Measurements from ENCODE around the gene POLR2E. TPM values are rescaled to one million over a fixed set of nuclear protein-coding genes. Genes with fewer than 3 reads are reported as not detected.

POLR2E gene
- total RNA-seq, 4 donors from 2014 or later, result 84.1 to 142 (median 111) TPM

DNA sequence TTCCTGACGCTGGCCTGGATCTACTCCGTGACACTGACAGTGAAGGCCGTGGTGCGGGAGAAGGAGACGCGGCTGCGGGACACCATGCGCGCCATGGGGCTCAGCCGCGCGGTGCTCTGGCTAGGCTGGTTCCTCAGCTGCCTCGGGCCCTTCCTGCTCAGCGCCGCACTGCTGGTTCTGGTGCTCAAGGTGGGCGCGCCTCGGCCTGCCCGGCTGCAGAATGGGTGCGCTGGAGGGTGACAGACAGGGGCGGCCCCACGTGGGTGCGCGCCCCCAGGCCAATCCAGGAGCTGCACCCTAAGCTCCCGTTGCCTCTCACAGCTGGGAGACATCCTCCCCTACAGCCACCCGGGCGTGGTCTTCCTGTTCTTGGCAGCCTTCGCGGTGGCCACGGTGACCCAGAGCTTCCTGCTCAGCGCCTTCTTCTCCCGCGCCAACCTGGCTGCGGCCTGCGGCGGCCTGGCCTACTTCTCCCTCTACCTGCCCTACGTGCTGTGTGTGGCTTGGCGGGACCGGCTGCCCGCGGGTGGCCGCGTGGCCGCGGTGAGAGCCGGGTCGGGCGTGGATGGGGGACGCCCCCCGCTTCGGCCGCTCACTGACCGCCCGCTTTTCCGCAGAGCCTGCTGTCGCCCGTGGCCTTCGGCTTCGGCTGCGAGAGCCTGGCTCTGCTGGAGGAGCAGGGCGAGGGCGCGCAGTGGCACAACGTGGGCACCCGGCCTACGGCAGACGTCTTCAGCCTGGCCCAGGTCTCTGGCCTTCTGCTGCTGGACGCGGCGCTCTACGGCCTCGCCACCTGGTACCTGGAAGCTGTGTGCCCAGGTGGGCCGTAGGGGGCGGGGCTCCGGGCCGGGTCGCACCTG is 48.1 kb downstream of the POLR2E start:
- no peak for TF ChIP-seq POLR2A (IDR thresholded peaks at IDR 0.05)
- no peak for TF ChIP-seq POLR2AphosphoS5 (IDR thresholded peaks at IDR 0.05)
- TF ChIP-seq, protein P1, sequence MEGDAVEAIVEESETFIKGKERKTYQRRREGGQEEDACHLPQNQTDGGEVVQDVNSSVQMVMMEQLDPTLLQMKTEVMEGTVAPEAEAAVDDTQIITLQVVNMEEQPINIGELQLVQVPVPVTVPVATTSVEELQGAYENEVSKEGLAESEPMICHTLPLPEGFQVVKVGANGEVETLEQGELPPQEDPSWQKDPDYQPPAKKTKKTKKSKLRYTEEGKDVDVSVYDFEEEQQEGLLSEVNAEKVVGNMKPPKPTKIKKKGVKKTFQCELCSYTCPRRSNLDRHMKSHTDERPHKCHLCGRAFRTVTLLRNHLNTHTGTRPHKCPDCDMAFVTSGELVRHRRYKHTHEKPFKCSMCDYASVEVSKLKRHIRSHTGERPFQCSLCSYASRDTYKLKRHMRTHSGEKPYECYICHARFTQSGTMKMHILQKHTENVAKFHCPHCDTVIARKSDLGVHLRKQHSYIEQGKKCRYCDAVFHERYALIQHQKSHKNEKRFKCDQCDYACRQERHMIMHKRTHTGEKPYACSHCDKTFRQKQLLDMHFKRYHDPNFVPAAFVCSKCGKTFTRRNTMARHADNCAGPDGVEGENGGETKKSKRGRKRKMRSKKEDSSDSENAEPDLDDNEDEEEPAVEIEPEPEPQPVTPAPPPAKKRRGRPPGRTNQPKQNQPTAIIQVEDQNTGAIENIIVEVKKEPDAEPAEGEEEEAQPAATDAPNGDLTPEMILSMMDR (IDR thresholded peaks at IDR 0.05), result no peak
- no peak for TF ChIP-seq EP300 (IDR thresholded peaks at IDR 0.05)
- Histone ChIP-seq H3K9me3 (no peaks in the 10 kb centered on the region), H3K4me1 (peaks cover 14% of the 10 kb centered on the region)

DNA sequence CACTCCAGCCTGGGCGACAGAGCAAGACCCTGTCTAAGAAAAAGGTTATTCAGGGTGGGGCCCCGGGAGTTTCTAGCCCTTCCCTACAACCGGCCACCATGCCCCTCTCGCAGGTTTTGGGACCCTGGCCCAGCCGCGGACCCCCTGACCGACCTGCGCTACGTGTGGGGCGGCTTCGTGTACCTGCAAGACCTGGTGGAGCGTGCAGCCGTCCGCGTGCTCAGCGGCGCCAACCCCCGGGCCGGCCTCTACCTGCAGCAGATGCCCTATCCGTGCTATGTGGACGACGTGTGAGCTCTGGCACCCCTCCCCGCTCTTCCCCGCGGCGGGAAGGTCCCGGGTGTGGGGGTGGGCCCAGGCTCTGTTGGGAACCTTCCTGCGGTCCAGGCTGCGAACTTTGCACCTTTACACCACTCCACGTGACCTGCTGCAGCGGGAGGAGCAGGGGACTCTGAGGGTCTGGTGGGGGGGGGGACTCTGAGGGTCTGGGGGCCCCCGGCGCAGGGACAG is 49.0 kb downstream of the POLR2E start:
- peaks cover 10% of the 10 kb centered on the region for H3K36me3 ChIP-seq
- H3K4me3 ChIP-seq, result no peak overlapping the region
- no peak for DNase-seq (ENCODE audit: low spot score in 2 of 2)
- no peaks in the 10 kb centered on the region for H3K9me3 ChIP-seq
- 98% methylated on average over 7 of the region's 33 CpGs for WGBS
- TF ChIP-seq EP300 (IDR thresholded peaks at IDR 0.05) (no peak), POLR2AphosphoS5 (IDR thresholded peaks at IDR 0.05) (no peak), POLR2A (IDR thresholded peaks at IDR 0.05) (no peak)
- TF ChIP-seq, protein P1 (IDR thresholded peaks at IDR 0.05), result no peak
- no peak overlapping the region for H3K27ac ChIP-seq
- no peaks in the 10 kb centered on the region for H3K27me3 ChIP-seq
- H3K4me1 ChIP-seq, result peaks cover 23% of the 10 kb centered on the region

More for the DNA sequence above, 48.1 kb downstream of the POLR2E start:
- DNase-seq (ENCODE audit: low spot score in 2 of 2), result no peak
- H3K27me3 ChIP-seq, result no peaks in the 10 kb centered on the region
- no peak overlapping the region for H3K4me3 ChIP-seq
- peaks cover 10% of the 10 kb centered on the region for H3K36me3 ChIP-seq
- no peak overlapping the region for H3K27ac ChIP-seq
- WGBS, result 88% methylated on average over 50 of the region's 77 CpGs

DNA sequence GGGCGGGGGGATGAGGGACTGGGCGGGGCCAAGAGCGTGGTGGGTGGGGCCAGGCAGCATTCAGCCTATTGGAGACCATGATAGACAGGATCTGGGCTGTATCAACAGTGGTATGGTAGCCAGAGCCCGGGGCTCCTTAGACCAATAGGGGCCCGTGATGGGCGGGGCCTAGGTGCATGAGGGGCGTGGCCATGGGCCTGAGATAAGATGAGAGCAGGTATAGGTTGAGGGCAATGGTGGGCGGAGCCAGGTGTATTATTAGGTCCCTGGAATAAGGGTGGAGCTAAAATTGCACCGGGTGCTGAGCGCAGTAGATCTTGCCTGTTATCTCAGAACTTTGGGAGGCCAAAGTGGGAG is 50.0 kb downstream of the POLR2E start:
- peaks cover 10% of the 10 kb centered on the region for H3K36me3 ChIP-seq
- TF ChIP-seq POLR2AphosphoS5 (IDR thresholded peaks at IDR 0.05), result no peak
- TF ChIP-seq, protein P1 (IDR thresholded peaks at IDR 0.05), result no peak
- TF ChIP-seq EP300 (IDR thresholded peaks at IDR 0.05), result no peak
- TF ChIP-seq POLR2A (IDR thresholded peaks at IDR 0.05), result no peak
- no peak for DNase-seq (ENCODE audit: low spot score in 2 of 2)
- H3K9me3 ChIP-seq, result no peaks in the 10 kb centered on the region
- H3K27me3 ChIP-seq, result no peaks in the 10 kb centered on the region
- H3K4me3 ChIP-seq, result no peak overlapping the region
- 80% methylated on average over 8 of the region's 10 CpGs for WGBS
- H3K4me1 ChIP-seq, result peaks cover 33% of the 10 kb centered on the region
- H3K27ac ChIP-seq, result no peak overlapping the region

DNA sequence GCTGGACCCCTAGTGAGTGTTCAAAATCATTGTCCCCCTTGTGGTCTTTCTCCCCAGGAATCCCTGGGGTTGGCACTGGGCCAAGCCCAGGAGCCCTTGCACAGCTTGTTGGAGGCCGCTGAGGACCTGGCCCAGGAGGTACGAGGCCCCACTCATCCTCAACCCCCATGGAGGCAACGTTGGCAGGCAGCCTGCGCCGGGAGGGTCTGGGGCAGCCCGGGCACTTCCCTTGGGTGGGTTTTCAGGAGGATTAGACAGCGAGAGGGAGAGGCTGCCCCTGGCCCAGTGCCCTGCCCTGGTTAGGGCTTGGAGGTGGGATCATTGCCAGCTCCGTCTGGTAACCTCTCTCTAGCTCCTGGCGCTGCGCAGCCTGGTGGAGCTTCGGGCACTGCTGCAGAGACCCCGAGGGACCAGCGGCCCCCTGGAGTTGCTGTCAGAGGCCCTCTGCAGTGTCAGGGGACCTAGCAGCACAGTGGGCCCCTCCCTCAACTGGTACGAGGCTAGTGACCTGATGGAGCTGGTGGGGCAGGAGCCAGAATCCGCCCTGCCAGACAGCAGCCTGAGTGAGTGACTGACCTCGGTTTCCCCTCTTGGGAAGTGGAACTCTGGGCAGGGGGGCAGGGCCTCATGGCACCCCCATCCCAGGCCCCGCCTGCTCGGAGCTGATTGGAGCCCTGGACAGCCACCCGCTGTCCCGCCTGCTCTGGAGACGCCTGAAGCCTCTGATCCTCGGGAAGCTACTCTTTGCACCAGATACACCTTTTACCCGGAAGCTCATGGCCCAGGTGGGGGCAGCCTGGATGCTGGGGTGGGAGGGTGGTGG is 52.3 kb downstream of the POLR2E start:
- 60% methylated on average over 4 of the region's 23 CpGs for whole genome bisulfite sequencing
- Histone ChIP-seq H3K36me3 (peaks cover 10% of the 10 kb centered on the region), H3K4me3 (peak overlapping the region; percentile 54), H3K27me3 (no peaks in the 10 kb centered on the region), H3K27ac (peak overlapping the region; percentile 69), H3K4me1 (peaks cover 53% of the 10 kb centered on the region), H3K9me3 (no peaks in the 10 kb centered on the region)
- TF ChIP-seq POLR2AphosphoS5 (IDR thresholded peaks at IDR 0.05), result no peak
- TF ChIP-seq, protein P1 (IDR thresholded peaks at IDR 0.05), result no peak
- TF ChIP-seq EP300 (IDR thresholded peaks at IDR 0.05), result no peak
- no peak for TF ChIP-seq POLR2A (IDR thresholded peaks at IDR 0.05)
- peak in 1 of 2 donors; percentile 81 for DNase-seq (ENCODE audit: low spot score in 2 of 2)
